HCT116 (cell line): ENCODE results near the gene GZF1. TPM values are rescaled to one million over a fixed set of nuclear protein-coding genes. Genes with fewer than 3 reads are reported as not detected.

ENCODE experiments used
- ATAC-seq: fragments of 200-7000 bp; cut with Tn5 transposase; 2 replicates; pipeline ENCODE4 v1.9.1; 2020; ENCODE audit warnings: mild to moderate bottlenecking, moderate library complexity
- BruUV-seq: library from RNA; stranded (reverse); fragments of 400-500 nt; replicated peaks from 2 replicates; lab custom pipeline; 2021; lab: Mats Ljungman, UMichigan
- CTCF ChIA-PET: fragments of 300-600 bp; sonication (Branson Sonifier 250); formaldehyde crosslinking; loops from one replicate; lab custom pipeline; 2021; ENCODE audit warnings: antibody characterized with exemption; lab: Charles Lee
- POLR2A ChIA-PET: fragments of 300-600, 350-600 bp; sonication (Branson Sonifier 250); formaldehyde crosslinking; loops from one replicate; lab custom pipeline; 2021; ENCODE audit warnings: antibody characterized with exemption; lab: Charles Lee
- RAD21 ChIA-PET, 2 experiments: fragments of 300-600 bp; sonication (Branson Sonifier 250); formaldehyde crosslinking; loops; one replicate each; lab custom pipeline; 2023; ENCODE audit warnings: low total read pairs in 2 of 2; ENCODE audit not compliant: uncharacterized antibody in 2 of 2, unreplicated experiment in 2 of 2, low non-redundant PET in 1 of 2; lab: Charles Lee
- DNase-seq: peaks from one replicate; pipeline ENCODE4 v3.0.0-alpha.2; 2010; ENCODE audit warnings: low read depth, low spot score
- H2AFZ ChIP-seq: fragments of 200-600 bp; shearing (Covaris generic), sonication (generic); 2 replicates; pipeline ENCODE4 v1.6.1; 2017; ENCODE audit warnings: low read depth, mixed run types, mixed read lengths, antibody characterized with exemption, low read length; ENCODE audit not compliant: poor library complexity, severe bottlenecking
- H3K27ac ChIP-seq: 2 replicates; pipeline ENCODE4 v1.5.1; 2012; ENCODE audit warnings: low read depth, low read length
- H3K27me3 ChIP-seq: fragments of 200-600 bp; sonication (generic); 2 replicates; pipeline ENCODE4 v1.6.1; 2016; ENCODE audit warnings: mixed run types, low read length, mixed read lengths; ENCODE audit not compliant: insufficient read depth
- H3K36me3 ChIP-seq, 2 experiments: fragments of 200-500 bp in 1 of 2; fragments of 200-600 bp in 1 of 2; sonication (Bioruptor generic) in 1 of 2; sonication (generic) in 1 of 2; 2 replicates each; pipeline versions ENCODE4 v1.5.1 to v1.6.1; 2014 to 2016; ENCODE audit warnings: low read length in 2 of 2, inconsistent platforms in 1 of 2, mixed read lengths in 1 of 2, mixed run types in 1 of 2; ENCODE audit not compliant: insufficient read depth in 2 of 2, control insufficient read depth in 1 of 2
- H3K4me1 ChIP-seq, 2 experiments: fragments of 200-600 bp in 1 of 2; sonication (generic) in 1 of 2; 2 replicates each; pipeline versions ENCODE4 v1.5.1 to v1.6.1; 2012 to 2017; ENCODE audit warnings: low read length in 2 of 2, inconsistent platforms in 1 of 2, mild to moderate bottlenecking in 1 of 2, mixed read lengths in 1 of 2, mixed run types in 1 of 2, moderate library complexity in 1 of 2; ENCODE audit not compliant: insufficient read depth in 2 of 2, control insufficient read depth in 1 of 2
- H3K4me2 ChIP-seq: fragments of 200-600 bp; sonication (generic); 2 replicates; pipeline ENCODE4 v1.6.1; 2017; ENCODE audit warnings: mixed run types, low read length, mixed read lengths
- H3K4me3 ChIP-seq, 2 experiments: fragments of 200-600 bp in 1 of 2; sonication (generic) in 1 of 2; replicated peaks in 1 of 2; 2 replicates each; pipeline ENCODE4 v1.5.1; 2011 to 2016; ENCODE audit warnings: low read length in 2 of 2, control low read depth in 1 of 2, low read depth in 1 of 2, mild to moderate bottlenecking in 1 of 2, mixed read lengths in 1 of 2, mixed run types in 1 of 2
- H3K79me2 ChIP-seq: fragments of 200-600 bp; sonication (generic); 2 replicates; pipeline ENCODE4 v1.6.1; 2017; ENCODE audit warnings: mild to moderate bottlenecking, mixed run types, low read length, moderate library complexity, mixed read lengths; ENCODE audit not compliant: insufficient read depth
- H3K9ac ChIP-seq: fragments of 200-600 bp; sonication (generic); 2 replicates; pipeline ENCODE4 v1.6.1; 2016; ENCODE audit warnings: low read length, mixed read lengths
- H3K9me2 ChIP-seq: fragments of 200-600 bp; sonication (generic), shearing (Covaris generic); 2 replicates; pipeline ENCODE4 v1.6.1; 2017; ENCODE audit warnings: mixed run types, mild to moderate bottlenecking, moderate library complexity; ENCODE audit not compliant: insufficient read depth
- H3K9me3 ChIP-seq, 2 experiments: fragments of 200-500 bp in 1 of 2; fragments of 200-600 bp in 1 of 2; sonication (Bioruptor generic) in 1 of 2; sonication (generic) in 1 of 2; 2 replicates each; pipeline ENCODE4 v1.6.1; 2014 to 2017; ENCODE audit warnings: low read length in 2 of 2, mixed read lengths in 2 of 2, inconsistent platforms in 1 of 2, low read depth in 1 of 2, mild to moderate bottlenecking in 1 of 2, mixed run types in 1 of 2, moderate library complexity in 1 of 2; ENCODE audit not compliant: control insufficient read depth in 1 of 2, insufficient read depth in 1 of 2
- H4K20me1 ChIP-seq: fragments of 200-600 bp; sonication (generic), shearing (Covaris generic); 2 replicates; pipeline ENCODE4 v1.6.1; 2017; ENCODE audit warnings: mixed run types, mild to moderate bottlenecking, moderate library complexity; ENCODE audit not compliant: insufficient read depth
- CEBPB ChIP-seq: IDR thresholded peaks from 2 replicates; pipeline ENCODE4 v1.6.1; 2012; ENCODE audit warnings: low read depth
- ELF1 ChIP-seq: IDR thresholded peaks from 2 replicates; pipeline ENCODE4 v1.6.1; 2012; ENCODE audit warnings: low read depth, borderline replicate concordance
- SRF ChIP-seq: IDR thresholded peaks from 2 replicates; pipeline ENCODE4 v1.6.1; 2012; ENCODE audit warnings: low read depth
- intact Hi-C: fragments of 100-400 bp; cut with micrococcal nuclease; formaldehyde crosslinking; loops from 2 replicates; pipeline ENCODE4 v1.10.0; 2022
- total RNA-seq: library from RNA; stranded (reverse); gene quantifications from one replicate; pipeline ENCODE4 v1.2.1, GENCODE V29; 2021; ENCODE audit not compliant: unreplicated experiment
- TF ChIP-seq, protein P1 (sequence below): IDR thresholded peaks from 2 replicates; pipeline ENCODE4 v1.6.1; 2012

Gene GZF1
- total RNA-seq, 1 experiment from 2014 or later: 10.4 TPM

DNA sequence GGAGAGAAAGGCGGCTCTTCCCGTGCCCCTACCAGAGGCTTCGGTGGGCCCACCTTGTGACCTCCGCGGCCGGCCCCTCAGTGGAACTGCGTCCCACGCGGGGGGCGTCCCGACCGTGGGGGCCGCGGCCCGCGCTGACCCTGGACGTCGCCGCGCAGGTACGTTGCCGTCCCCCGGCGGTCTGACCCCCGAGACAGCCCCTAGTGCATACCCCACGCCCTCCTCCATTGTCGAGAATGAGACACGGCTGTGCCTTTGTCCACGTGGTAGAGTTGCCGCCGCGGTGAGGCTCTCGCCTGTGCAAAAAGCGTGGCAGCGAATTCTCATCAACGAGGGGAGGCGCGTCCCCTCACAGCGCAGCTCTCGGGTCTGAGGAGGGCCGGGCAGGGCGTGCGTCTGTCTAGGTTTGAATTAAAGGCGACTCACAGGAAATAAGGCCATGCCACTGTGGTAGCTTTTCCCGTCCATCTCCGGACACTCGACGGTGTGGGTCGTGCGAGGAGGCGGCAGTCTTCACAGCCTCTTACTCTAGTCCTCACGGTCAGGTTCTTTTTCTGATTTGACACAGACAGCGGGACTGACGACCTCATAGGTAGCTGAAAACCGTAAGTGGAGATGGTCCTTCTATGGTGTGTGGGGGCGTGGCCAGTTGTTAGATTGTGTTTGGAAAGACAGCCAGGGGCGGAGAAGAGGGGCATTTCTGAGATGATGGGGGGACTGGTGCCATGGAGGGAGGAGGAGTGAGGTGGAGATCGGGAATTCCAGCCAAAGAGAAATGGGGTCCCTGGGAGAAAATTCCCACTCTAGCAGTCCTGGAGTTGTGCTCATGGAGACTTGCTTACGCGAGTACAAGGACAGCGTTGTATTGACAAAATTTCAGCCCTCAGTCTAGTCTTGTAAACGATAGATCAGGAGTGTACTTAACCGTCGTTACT is 10.8 kb upstream of the GZF1 start (continued):
- no peak for TF ChIP-seq SRF

DNA sequence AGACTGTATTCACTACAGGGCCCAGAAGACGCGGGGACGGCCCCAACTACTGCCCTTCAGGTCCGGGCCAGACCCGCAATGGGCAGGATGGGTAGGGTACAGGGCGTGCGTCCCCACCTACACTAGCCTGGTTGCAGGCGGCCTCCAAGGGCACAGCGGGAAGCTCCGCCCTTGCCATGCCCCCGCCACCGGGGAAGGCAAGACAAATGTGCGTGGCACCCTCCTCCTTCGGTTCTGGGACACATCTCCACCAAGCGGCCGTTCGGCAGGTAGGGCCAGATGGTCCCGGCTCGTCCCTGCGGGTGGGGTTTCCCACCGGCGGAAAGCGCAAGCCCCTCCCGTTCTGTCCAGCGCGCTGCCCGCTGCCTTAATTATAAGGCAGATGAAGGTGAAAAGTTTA is 5.8 kb upstream of the GZF1 start:
- RAD21 ChIA-PET: no interaction called here
- H3K9ac ChIP-seq: no peak overlapping the region
- POLR2A ChIA-PET: no interaction called here
- H3K4me3 ChIP-seq: no peak overlapping the region
- H3K4me1 ChIP-seq: peaks cover 25 to 42% of the 10 kb centered on the region in 2 experiments
- no TSS peak for BruUV-seq
- CTCF ChIA-PET: no interaction called here
- H3K9me2 ChIP-seq: no peaks in the 10 kb centered on the region
- TF ChIP-seq, protein P1, sequence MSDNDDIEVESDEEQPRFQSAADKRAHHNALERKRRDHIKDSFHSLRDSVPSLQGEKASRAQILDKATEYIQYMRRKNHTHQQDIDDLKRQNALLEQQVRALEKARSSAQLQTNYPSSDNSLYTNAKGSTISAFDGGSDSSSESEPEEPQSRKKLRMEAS: no peak
- TF ChIP-seq CEBPB: no peak
- no peak for TF ChIP-seq ELF1
- peaks cover 56% of the 10 kb centered on the region for H3K79me2 ChIP-seq
- intact Hi-C loops: loop anchor here (10.0 kb wide), 1 partner anchor 211 kb away; no protein-coding TSS in a partner anchor
- H3K27ac ChIP-seq: no peak overlapping the region
- no peaks in the 10 kb centered on the region for H3K9me3 ChIP-seq
- H4K20me1 ChIP-seq: peaks cover 6% of the 10 kb centered on the region; the same call in 1 of the 2 replicates
- peak overlapping the region; percentile 96; the same call in 1 of the 2 replicates for H3K4me2 ChIP-seq
- peaks cover 7 to 25% of the 10 kb centered on the region in 2 experiments; a peak in 2 of 4 replicates for H3K36me3 ChIP-seq
- DNase-seq (no peak), ATAC-seq (no peak)
- H3K27me3 ChIP-seq: no peaks in the 10 kb centered on the region
- H2AFZ ChIP-seq: no peak overlapping the region
